D721Med (cell line): ENCODE measurements around the gene MOGAT1.

Experiments used
- DNase-seq: peaks from one replicate; pipeline ENCODE4 v3.0.0; 2011; ENCODE audit warnings: low spot score; ENCODE audit not compliant: insufficient read length
- FAIRE-seq: peaks from 2 replicates; lab custom pipeline; 2011; peaks lifted over from hg19 to GRCh38; lab: Jason Lieb, UNC
- CTCF ChIP-seq: IDR thresholded peaks from 2 replicates; pipeline ENCODE4 v1.5.1; 2012; ENCODE audit warnings: mild to moderate bottlenecking, control low read depth; ENCODE audit not compliant: insufficient read depth; ENCODE audit errors: missing control alignments

The MOGAT1 gene

GRCh38 chr2:222653280-222653679 lies 18.2 kb upstream of the MOGAT1 start:
- no peak for FAIRE-seq
- TF ChIP-seq CTCF: no peak
- DNase-seq: no peak

DNA sequence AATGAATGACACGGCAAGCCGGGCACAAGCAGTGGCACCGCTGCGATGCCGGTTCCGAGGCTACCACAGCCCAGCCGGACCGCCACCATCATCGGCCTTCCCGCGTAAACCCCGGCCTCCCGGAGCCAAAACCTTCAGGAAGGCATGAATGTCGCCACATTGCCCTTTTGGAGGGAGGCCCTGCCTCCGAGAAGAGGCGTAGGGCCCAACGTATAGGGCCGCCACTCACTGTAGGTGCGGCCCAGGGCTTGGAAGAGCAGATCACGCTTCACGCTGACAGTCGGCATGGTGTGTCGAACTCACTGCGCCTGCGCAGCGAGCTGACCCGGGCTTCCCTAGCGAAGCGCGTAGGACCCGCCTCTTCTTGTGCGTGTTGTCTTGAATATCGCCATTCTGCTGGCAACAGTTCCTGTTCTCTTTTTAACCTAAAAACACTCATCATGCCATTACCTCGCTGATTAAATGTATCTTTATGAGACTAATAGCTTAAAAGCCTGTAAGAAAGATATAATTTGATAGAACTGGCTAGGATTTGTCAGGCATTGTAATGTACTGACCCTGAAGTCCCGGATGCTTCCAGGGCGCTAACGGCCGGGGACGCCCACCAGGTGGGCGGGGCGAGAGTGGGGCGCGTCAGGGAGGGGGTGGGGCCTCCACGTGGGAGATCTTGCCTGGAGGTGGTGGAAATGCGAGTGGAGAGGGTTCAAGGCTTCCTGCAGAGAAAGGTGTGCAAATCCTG lies 15.5 kb upstream of the MOGAT1 start, which contains the start of gene FARSB:
FARSB (minus strand) TSS at position 306 of the 739 bp plus-strand sequence; CDS start at position 287, 19 bp downstream.
- FAIRE-seq: no peak
- no peak for TF ChIP-seq CTCF
- DNase-seq: peak; percentile 69

- no peak for TF ChIP-seq CTCF
- FAIRE-seq (no peak), DNase-seq (no peak)
Observed at GRCh38 chr2:222656526-222657446, 14.7 kb upstream of the MOGAT1 start.

DNA sequence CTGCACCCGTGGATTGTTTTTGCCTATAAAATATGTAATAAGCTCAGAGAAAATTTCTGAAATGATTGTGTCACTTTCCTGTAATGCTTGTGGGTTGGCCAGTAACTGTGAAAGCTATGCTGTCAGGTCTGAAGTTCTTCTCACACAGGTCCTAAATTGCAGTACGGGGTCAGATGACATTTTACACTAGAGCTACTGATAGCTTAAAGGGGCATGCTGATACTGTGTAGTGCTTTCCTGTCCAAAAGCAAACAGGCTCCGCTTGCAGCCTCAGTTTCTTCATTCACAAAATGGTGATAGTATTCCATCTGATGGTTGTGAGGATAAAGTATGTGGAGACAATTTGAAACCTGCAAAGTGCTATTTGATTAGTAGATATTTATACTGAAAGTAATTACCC lies 8.0 kb upstream of the MOGAT1 start:
- no peak for FAIRE-seq
- no peak for DNase-seq
- no peak for TF ChIP-seq CTCF

- DNase-seq: no peak
- TF ChIP-seq CTCF: no peak
- no peak for FAIRE-seq
Observed at GRCh38 chr2:222668494-222669154, 2.8 kb upstream of the MOGAT1 start.

DNA sequence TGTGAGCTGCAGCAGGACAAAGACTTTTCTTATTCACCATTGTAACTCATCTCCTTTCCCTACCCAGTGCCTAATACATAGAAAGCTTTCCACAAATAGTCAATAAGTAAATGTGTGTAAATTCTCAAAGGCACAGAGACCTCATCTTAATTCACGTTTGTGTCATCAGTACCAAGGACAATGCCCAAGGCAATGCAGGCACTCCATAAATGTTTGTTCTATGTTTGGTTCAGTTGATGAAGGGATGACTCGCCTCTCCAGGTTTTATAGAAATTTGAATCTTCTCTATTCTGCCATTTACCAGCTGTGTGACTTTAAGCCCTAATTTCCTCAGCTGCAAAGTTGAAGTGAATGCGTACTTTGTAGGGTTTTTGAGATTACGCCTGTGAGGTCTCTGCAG lies 2.1 kb upstream of the MOGAT1 start:
- no peak for DNase-seq
- FAIRE-seq: no peak
- TF ChIP-seq CTCF: no peak
